Loucy (cell line): Measurements from ENCODE around the gene ADAM11.

Source experiments
- H2AFZ ChIP-seq: fragments of 200-600 bp; sonication (generic); 2 replicates; pipeline ENCODE4 v1.6.0; 2016; ENCODE audit warnings: antibody characterized with exemption, mild to moderate bottlenecking, low read length, moderate library complexity
- H3F3A ChIP-seq: fragments of 200-600 bp; 2 replicates; pipeline ENCODE4 v1.6.0; 2016; ENCODE audit warnings: antibody characterized with exemption, low read depth, mild to moderate bottlenecking
- H3K27me3 ChIP-seq: fragments of 200-600 bp; sonication (generic); 2 replicates; pipeline ENCODE4 v1.6.1; 2014; ENCODE audit warnings: low read length, mild to moderate bottlenecking; ENCODE audit not compliant: insufficient read depth, poor library complexity, severe bottlenecking
- H3K36me3 ChIP-seq: fragments of 200-600 bp; sonication (generic); 2 replicates; pipeline ENCODE4 v1.6.1; 2016; ENCODE audit warnings: low read length; ENCODE audit not compliant: insufficient read depth
- H3K4me1 ChIP-seq: fragments of 200-600 bp; sonication (generic); 2 replicates; pipeline ENCODE4 v1.5.1; 2014; ENCODE audit warnings: low read length, mild to moderate bottlenecking; ENCODE audit not compliant: insufficient read depth, poor library complexity, severe bottlenecking
- H3K4me2 ChIP-seq: fragments of 200-600 bp; sonication (generic); 2 replicates; pipeline ENCODE4 v1.6.0; 2014; ENCODE audit warnings: antibody characterized with exemption, low read length, low read depth, mild to moderate bottlenecking; ENCODE audit not compliant: poor library complexity, severe bottlenecking
- H3K4me3 ChIP-seq: fragments of 200-600 bp; sonication (generic); 2 replicates; pipeline ENCODE4 v1.5.1; 2014; ENCODE audit warnings: low read length, mild to moderate bottlenecking, mixed read lengths; ENCODE audit not compliant: poor library complexity, severe bottlenecking
- H3K79me2 ChIP-seq: fragments of 200-600 bp; sonication (generic); 2 replicates; pipeline ENCODE4 v1.6.1; 2014; ENCODE audit warnings: low read length; ENCODE audit not compliant: insufficient read depth
- H3K9ac ChIP-seq: fragments of 200-600 bp; sonication (generic); 2 replicates; pipeline ENCODE4 v1.6.0; 2014; ENCODE audit warnings: mild to moderate bottlenecking, low read depth, low read length, moderate library complexity; ENCODE audit not compliant: poor library complexity, severe bottlenecking
- H3K9me2 ChIP-seq: fragments of 200-600 bp; sonication (generic); replicated peaks from 2 replicates; pipeline ENCODE4 v1.6.1; 2016; ENCODE audit warnings: low read depth, low read length, mixed read lengths
- H3K9me3 ChIP-seq: fragments of 200-600 bp; sonication (generic); 2 replicates; pipeline ENCODE4 v1.6.1; 2014; ENCODE audit warnings: mild to moderate bottlenecking, antibody characterized with exemption, low read length, low read depth; ENCODE audit not compliant: insufficient read depth
- H4K20me1 ChIP-seq: fragments of 200-600 bp; sonication (generic); 2 replicates; pipeline ENCODE4 v1.6.0; 2014; ENCODE audit warnings: antibody characterized with exemption, low read length, mild to moderate bottlenecking; ENCODE audit not compliant: insufficient read depth, poor library complexity, severe bottlenecking
- CTCF ChIP-seq: fragments of 200-600 bp; sonication (generic); conservative IDR thresholded peaks from 2 replicates; pipeline ENCODE4 v1.5.1; 2014; ENCODE audit warnings: mild to moderate bottlenecking, antibody characterized with exemption, low read length
- EZH2phosphoT487 ChIP-seq: fragments of 200-600 bp; IDR thresholded peaks from 2 replicates; pipeline ENCODE4 v1.6.1; 2018; ENCODE audit warnings: antibody characterized with exemption, mild to moderate bottlenecking, moderate library complexity, borderline replicate concordance

ADAM11 gene

GRCh38 chr17:44795421-44795820, 36.6 kb downstream of the ADAM11 start:
- Histone ChIP-seq H3K9ac (no peak overlapping the region), H3F3A (no peaks in the 10 kb centered on the region), H3K27me3 (no peaks in the 10 kb centered on the region), H3K4me1 (peaks cover 8% of the 10 kb centered on the region), H2AFZ (peak overlapping the region; percentile 83; the same call in 1 of the 2 replicates), H3K4me2 (no peak overlapping the region), H3K79me2 (no peaks in the 10 kb centered on the region), H3K36me3 (no peaks in the 10 kb centered on the region), H4K20me1 (no peaks in the 10 kb centered on the region), H3K4me3 (no peak overlapping the region), H3K9me2 (no peaks in the 10 kb centered on the region), H3K9me3 (no peaks in the 10 kb centered on the region)
- no peak for TF ChIP-seq CTCF
- no peak for TF ChIP-seq EZH2phosphoT487

- Histone ChIP-seq H3K4me3 (no peak overlapping the region), H3K4me2 (no peak overlapping the region), H3K27me3 (no peaks in the 10 kb centered on the region), H3K9me3 (no peaks in the 10 kb centered on the region), H3F3A (no peaks in the 10 kb centered on the region), H2AFZ (no peak overlapping the region), H3K9ac (no peak overlapping the region), H3K79me2 (no peaks in the 10 kb centered on the region), H3K36me3 (no peaks in the 10 kb centered on the region), H3K9me2 (no peaks in the 10 kb centered on the region), H4K20me1 (no peaks in the 10 kb centered on the region), H3K4me1 (peaks cover 8% of the 10 kb centered on the region)
- TF ChIP-seq CTCF (no peak), EZH2phosphoT487 (no peak)
Measured at GRCh38 chr17:44795928-44796327, 37.1 kb downstream of the ADAM11 start.

- Histone ChIP-seq H3K27me3 (no peaks in the 10 kb centered on the region), H3K4me2 (no peak overlapping the region), H3K4me3 (no peak overlapping the region), H3F3A (no peaks in the 10 kb centered on the region), H2AFZ (no peak overlapping the region), H3K79me2 (no peaks in the 10 kb centered on the region), H3K9me2 (no peaks in the 10 kb centered on the region), H4K20me1 (no peaks in the 10 kb centered on the region), H3K9ac (no peak overlapping the region), H3K36me3 (no peaks in the 10 kb centered on the region), H3K4me1 (peaks cover 8% of the 10 kb centered on the region), H3K9me3 (no peaks in the 10 kb centered on the region)
- TF ChIP-seq CTCF (no peak), EZH2phosphoT487 (no peak)
Measured at GRCh38 chr17:44796731-44797130, 37.9 kb downstream of the ADAM11 start.
